ENCODE measurements around the gene LACTB.

LACTB gene

DNA sequence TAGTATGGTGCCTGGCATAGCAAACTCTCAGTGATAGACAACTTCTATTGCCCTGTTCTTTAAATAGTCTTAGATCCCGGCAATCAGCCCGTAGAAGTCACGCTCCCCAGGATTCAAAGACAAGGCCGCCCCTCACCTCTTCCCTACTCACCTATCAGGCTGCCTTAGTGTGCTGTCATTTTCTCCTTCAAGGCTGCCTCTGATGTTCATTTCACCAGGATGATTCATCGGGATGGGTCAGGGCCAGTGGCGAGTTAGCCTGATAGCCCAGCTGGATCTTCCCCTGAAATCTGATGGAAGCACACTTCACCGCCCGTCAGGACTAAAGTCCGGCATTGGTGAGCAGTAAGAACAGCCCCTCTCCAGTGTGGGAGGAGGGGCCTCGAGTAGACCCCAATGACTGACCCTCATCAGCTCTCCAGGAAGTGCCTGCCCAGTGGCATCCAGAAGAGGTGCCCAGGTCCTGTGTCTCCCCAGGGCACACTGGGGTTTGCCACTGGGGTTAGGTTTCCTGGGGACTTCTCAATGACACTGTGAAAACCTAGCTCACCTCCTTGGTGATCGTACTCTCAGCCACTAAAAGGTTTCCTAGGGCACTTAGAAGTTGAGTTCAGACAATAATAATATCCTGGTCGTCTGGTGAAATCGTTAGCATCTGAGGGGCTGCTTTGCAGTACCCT lies 41.6 kb upstream of the LACTB start:
- Histone ChIP-seq H3K4me2 (ENCODE audit: insufficient read depth, low read length, poor library complexity, severe bottlenecking) (no peak overlapping the region), H2BK120ac (ENCODE audit: low read depth, low read length) (no peak overlapping the region)

GRCh38 chr15:63080634-63081250 lies 40.9 kb upstream of the LACTB start:
- Histone ChIP-seq H3K9me3 (replicated peaks in 1 of 2; ENCODE audit: control insufficient read depth in 2 of 2, insufficient read depth in 1 of 2, low read depth in 1 of 2, low read length in 2 of 2) (no peaks in the 10 kb centered on the region), H2AK5ac (ENCODE audit: low read depth, low read length) (no peak overlapping the region), H4K8ac (ENCODE audit: low read depth, low read length) (no peak overlapping the region), H2AFZ (ENCODE audit: low read length) (no peak overlapping the region), H3K27me3 (ENCODE audit: control insufficient read depth in 3 of 3, insufficient read depth in 3 of 3, low read depth in 1 of 3, low read length in 3 of 3) (no peaks in the 10 kb centered on the region), H3K9ac (ENCODE audit: low read depth, low read length, poor library complexity) (no peak overlapping the region), H3K27ac (replicated peaks; ENCODE audit: low read length) (no peak overlapping the region), H3K36me3 (replicated peaks in 1 of 2; ENCODE audit: control insufficient read depth in 2 of 2, insufficient read depth in 2 of 2, low read length in 2 of 2) (no peaks in the 10 kb centered on the region), H2BK15ac (ENCODE audit: low read length) (no peak overlapping the region), H3K18ac (ENCODE audit: low read length) (no peak overlapping the region), H3K23ac (ENCODE audit: low read depth, low read length, poor library complexity) (no peak overlapping the region), H2BK12ac (ENCODE audit: low read length) (no peak overlapping the region), H3K4me3 (ENCODE audit: low read length in 2 of 2) (no peak overlapping the region), H3K14ac (ENCODE audit: low read length) (no peak overlapping the region), H3K4me1 (ENCODE audit: control insufficient read depth in 2 of 2, insufficient read depth in 1 of 2, low read depth in 1 of 2, low read length in 2 of 2) (peaks cover 8% of the 10 kb centered on the region in 2 donors), H2BK5ac (ENCODE audit: low read length) (no peak overlapping the region), H3K4ac (ENCODE audit: low read length) (no peak overlapping the region), H3K79me1 (ENCODE audit: low read depth, low read length) (no peaks in the 10 kb centered on the region), H4K91ac (ENCODE audit: low read depth, low read length, poor library complexity) (no peak overlapping the region), H3K4me2 (ENCODE audit: insufficient read depth, low read length, poor library complexity, severe bottlenecking) (no peak overlapping the region), H2BK120ac (ENCODE audit: low read depth, low read length) (no peak overlapping the region)
- no CpG with 5 or more reads among the region's 10 CpGs for WGBS, 2 donors (ENCODE audit: extremely low coverage in 2 of 2, insufficient read length in 2 of 2, insufficient replicate concordance in 1 of 2)
- DNase-seq (ENCODE audit: low spot score), result no peak

More for the DNA sequence above, 41.6 kb upstream of the LACTB start:
- no peaks in the 10 kb centered on the region for H3K79me1 ChIP-seq (ENCODE audit: low read depth, low read length)
- peak overlapping the region; percentile 13 for H3K23ac ChIP-seq (ENCODE audit: low read depth, low read length, poor library complexity)
- H3K4ac ChIP-seq (ENCODE audit: low read length), result no peak overlapping the region
- H2AFZ ChIP-seq (ENCODE audit: low read length), result no peak overlapping the region
- peak overlapping the region; percentile 58 for H3K14ac ChIP-seq (ENCODE audit: low read length)
- no CpG with 5 or more reads among the region's 13 CpGs for WGBS, 2 donors (ENCODE audit: extremely low coverage in 2 of 2, insufficient read length in 2 of 2, insufficient replicate concordance in 1 of 2)
- H3K4me1 ChIP-seq (ENCODE audit: control insufficient read depth in 2 of 2, insufficient read depth in 1 of 2, low read depth in 1 of 2, low read length in 2 of 2), result peaks cover 8% of the 10 kb centered on the region in 2 donors
- H2BK12ac ChIP-seq (ENCODE audit: low read length), result no peak overlapping the region
- no peaks in the 10 kb centered on the region for H3K27me3 ChIP-seq (ENCODE audit: control insufficient read depth in 3 of 3, insufficient read depth in 3 of 3, low read depth in 1 of 3, low read length in 3 of 3)
- no peak for DNase-seq (ENCODE audit: low spot score)
- H4K8ac ChIP-seq (ENCODE audit: low read depth, low read length), result no peak overlapping the region
- H3K9me3 ChIP-seq (replicated peaks in 1 of 2; ENCODE audit: control insufficient read depth in 2 of 2, insufficient read depth in 1 of 2, low read depth in 1 of 2, low read length in 2 of 2), result no peaks in the 10 kb centered on the region
- no peak overlapping the region for H3K9ac ChIP-seq (ENCODE audit: low read depth, low read length, poor library complexity)
- no peak overlapping the region for H2BK5ac ChIP-seq (ENCODE audit: low read length)
- H2BK15ac ChIP-seq (ENCODE audit: low read length), result no peak overlapping the region
- H2AK5ac ChIP-seq (ENCODE audit: low read depth, low read length), result peak overlapping the region; percentile 58
- H3K36me3 ChIP-seq (replicated peaks in 1 of 2; ENCODE audit: control insufficient read depth in 2 of 2, insufficient read depth in 2 of 2, low read length in 2 of 2), result no peaks in the 10 kb centered on the region
- H4K91ac ChIP-seq (ENCODE audit: low read depth, low read length, poor library complexity), result no peak overlapping the region
- no peak overlapping the region for H3K4me3 ChIP-seq (ENCODE audit: low read length in 2 of 2)
- H3K27ac ChIP-seq (replicated peaks; ENCODE audit: low read length), result no peak overlapping the region
- H3K18ac ChIP-seq (ENCODE audit: low read length), result peak overlapping the region; percentile 20

- Histone ChIP-seq H3K4me1 (ENCODE audit: control insufficient read depth in 2 of 2, insufficient read depth in 1 of 2, low read depth in 1 of 2, low read length in 2 of 2) (peaks cover 7 to 10% of the 10 kb centered on the region in 2 donors), H2AK5ac (ENCODE audit: low read depth, low read length) (no peak overlapping the region), H3K27ac (replicated peaks; ENCODE audit: low read length) (no peak overlapping the region)
These were observed 39.3 kb upstream of the LACTB start for GRCh38 chr15:63082366-63082765.

GRCh38 chr15:63083044-63083443 lies 38.6 kb upstream of the LACTB start:
- Histone ChIP-seq H2BK12ac (ENCODE audit: low read length) (no peak overlapping the region), H3K4me1 (ENCODE audit: control insufficient read depth in 2 of 2, insufficient read depth in 1 of 2, low read depth in 1 of 2, low read length in 2 of 2) (peaks cover 8 to 11% of the 10 kb centered on the region in 2 donors), H3K4me3 (ENCODE audit: low read length in 2 of 2) (no peak overlapping the region), H4K91ac (ENCODE audit: low read depth, low read length, poor library complexity) (no peak overlapping the region), H3K4me2 (ENCODE audit: insufficient read depth, low read length, poor library complexity, severe bottlenecking) (no peak overlapping the region), H3K4ac (ENCODE audit: low read length) (no peak overlapping the region), H3K79me1 (ENCODE audit: low read depth, low read length) (no peaks in the 10 kb centered on the region), H3K27me3 (ENCODE audit: control insufficient read depth in 3 of 3, insufficient read depth in 3 of 3, low read depth in 1 of 3, low read length in 3 of 3) (no peaks in the 10 kb centered on the region), H2BK15ac (ENCODE audit: low read length) (no peak overlapping the region), H2AFZ (ENCODE audit: low read length) (peak overlapping the region; percentile 21), H3K23ac (ENCODE audit: low read depth, low read length, poor library complexity) (no peak overlapping the region), H2BK5ac (ENCODE audit: low read length) (no peak overlapping the region), H3K9ac (ENCODE audit: low read depth, low read length, poor library complexity) (no peak overlapping the region), H3K27ac (replicated peaks; ENCODE audit: low read length) (no peak overlapping the region), H3K14ac (ENCODE audit: low read length) (no peak overlapping the region), H3K9me3 (replicated peaks in 1 of 2; ENCODE audit: control insufficient read depth in 2 of 2, insufficient read depth in 1 of 2, low read depth in 1 of 2, low read length in 2 of 2) (no peaks in the 10 kb centered on the region), H2BK120ac (ENCODE audit: low read depth, low read length) (no peak overlapping the region), H3K36me3 (replicated peaks in 1 of 2; ENCODE audit: control insufficient read depth in 2 of 2, insufficient read depth in 2 of 2, low read length in 2 of 2) (no peaks in the 10 kb centered on the region), H2AK5ac (ENCODE audit: low read depth, low read length) (no peak overlapping the region), H4K8ac (ENCODE audit: low read depth, low read length) (no peak overlapping the region), H3K18ac (ENCODE audit: low read length) (peak overlapping the region; percentile 4)
- no CpG with 5 or more reads among the region's 12 CpGs for WGBS, 2 donors (ENCODE audit: extremely low coverage in 2 of 2, insufficient read length in 2 of 2, insufficient replicate concordance in 1 of 2)
- no peak for DNase-seq (ENCODE audit: low spot score)

More at GRCh38 chr15:63082366-63082765, 39.3 kb upstream of the LACTB start:
- Histone ChIP-seq H3K4me3 (ENCODE audit: low read length in 2 of 2) (no peak overlapping the region), H3K14ac (ENCODE audit: low read length) (no peak overlapping the region), H3K4me2 (ENCODE audit: insufficient read depth, low read length, poor library complexity, severe bottlenecking) (no peak overlapping the region), H3K18ac (ENCODE audit: low read length) (no peak overlapping the region), H3K9me3 (replicated peaks in 1 of 2; ENCODE audit: control insufficient read depth in 2 of 2, insufficient read depth in 1 of 2, low read depth in 1 of 2, low read length in 2 of 2) (no peaks in the 10 kb centered on the region), H3K36me3 (replicated peaks in 1 of 2; ENCODE audit: control insufficient read depth in 2 of 2, insufficient read depth in 2 of 2, low read length in 2 of 2) (no peaks in the 10 kb centered on the region), H2BK5ac (ENCODE audit: low read length) (no peak overlapping the region), H2BK12ac (ENCODE audit: low read length) (no peak overlapping the region), H3K4ac (ENCODE audit: low read length) (no peak overlapping the region), H4K91ac (ENCODE audit: low read depth, low read length, poor library complexity) (no peak overlapping the region), H2BK120ac (ENCODE audit: low read depth, low read length) (no peak overlapping the region), H3K23ac (ENCODE audit: low read depth, low read length, poor library complexity) (no peak overlapping the region), H2AFZ (ENCODE audit: low read length) (no peak overlapping the region), H3K27me3 (ENCODE audit: control insufficient read depth in 3 of 3, insufficient read depth in 3 of 3, low read depth in 1 of 3, low read length in 3 of 3) (no peaks in the 10 kb centered on the region), H4K8ac (ENCODE audit: low read depth, low read length) (no peak overlapping the region), H3K79me1 (ENCODE audit: low read depth, low read length) (no peaks in the 10 kb centered on the region), H2BK15ac (ENCODE audit: low read length) (no peak overlapping the region), H3K9ac (ENCODE audit: low read depth, low read length, poor library complexity) (no peak overlapping the region)
- DNase-seq (ENCODE audit: low spot score), result no peak
- WGBS, 2 donors (ENCODE audit: extremely low coverage in 2 of 2, insufficient read length in 2 of 2, insufficient replicate concordance in 1 of 2), result no CpG with 5 or more reads among the region's 4 CpGs

Data from neuronal stem cell (in vitro differentiated cells).